Spleen (tissue), 11 donors: ENCODE results near the gene DIRAS1. TPM values are rescaled to one million over a fixed set of nuclear protein-coding genes. Genes with fewer than 3 reads are reported as not detected.

Experiments used
- DNase-seq: peaks from one replicate; pipeline ENCODE4 v3.0.0-alpha.2; 2020
- H3K27ac ChIP-seq, 8 donors: fragments of 200-600 bp; sonication (generic) in 7 of 8; 1 replicate in 4 of 8; 2 replicates in 4 of 8; pipeline versions ENCODE4 v1.5.0 to v1.8.0; 2016 to 2021; ENCODE audit warnings: inconsistent platforms in 4 of 8, mild to moderate bottlenecking in 4 of 8, moderate library complexity in 1 of 8
- H3K27me3 ChIP-seq, 7 donors: fragments of 200-600 bp; sonication (generic) in 6 of 7; replicated peaks in 1 of 7; 1 replicate in 4 of 7; 2 replicates in 3 of 7; pipeline versions ENCODE4 v1.5.0 to v1.8.0; 2016 to 2021; ENCODE audit warnings: inconsistent platforms in 3 of 7, mild to moderate bottlenecking in 1 of 7
- H3K36me3 ChIP-seq, 6 donors: fragments of 200-600 bp; sonication (generic) in 5 of 6; 1 replicate in 4 of 6; 2 replicates in 2 of 6; pipeline versions ENCODE4 v1.5.0 to v1.8.0; 2016 to 2021; ENCODE audit warnings: inconsistent platforms in 2 of 6
- H3K4me1 ChIP-seq, 6 donors: fragments of 200-600 bp; sonication (generic) in 5 of 6; 1 replicate in 3 of 6; 2 replicates in 3 of 6; pipeline versions ENCODE4 v1.5.0 to v1.8.0; 2016 to 2021; ENCODE audit warnings: inconsistent platforms in 3 of 6
- H3K4me3 ChIP-seq, 8 donors: fragments of 200-600 bp; sonication (generic) in 7 of 8; 1 replicate in 4 of 8; 2 replicates in 4 of 8; pipeline versions ENCODE4 v1.5.0 to v1.8.0; 2016 to 2021; ENCODE audit warnings: inconsistent platforms in 4 of 8, mild to moderate bottlenecking in 4 of 8, moderate library complexity in 2 of 8
- H3K9me3 ChIP-seq, 8 donors: fragments of 200-600 bp; sonication (generic) in 7 of 8; 1 replicate in 4 of 8; 2 replicates in 4 of 8; pipeline versions ENCODE4 v1.5.0 to v1.8.0; 2016 to 2021; ENCODE audit warnings: inconsistent platforms in 4 of 8
- CTCF ChIP-seq, 11 experiments: fragments of 200-600 bp in 7 of 11; fragments of 450-650 bp in 4 of 11; sonication (generic) in 4 of 11; IDR thresholded peaks in 8 of 11; conservative IDR thresholded peaks in 3 of 11; 1 replicate in 7 of 11; 2 replicates in 4 of 11; pipeline versions ENCODE4 v1.4.0 to v1.8.0; 2016 to 2021; ENCODE audit warnings: antibody characterized with exemption in 11 of 11, inconsistent platforms in 4 of 11, mild to moderate bottlenecking in 1 of 11
- POLR2A ChIP-seq, 3 donors: fragments of 450-650 bp; IDR thresholded peaks; one replicate each; pipeline ENCODE4 v1.5.1; 2017; ENCODE audit warnings: antibody characterized with exemption in 3 of 3, mild to moderate bottlenecking in 1 of 3
- POLR2AphosphoS5 ChIP-seq, 3 donors: sonication (generic); formaldehyde crosslinking; IDR thresholded peaks; one replicate each; pipeline ENCODE4 v1.5.1; 2017; ENCODE audit warnings: antibody characterized with exemption in 3 of 3
- WGBS, 5 donors: extraction: QIAGEN DNeasy Blood & Tissue Kit in 3 of 5; methylation state at CpG; one replicate each; pipeline versions ENCODE4 v1.1.5 to v1.1.7; 2013 to 2018; 5-methylcytosine and 5-hydroxymethylcytosine counted together
- intact Hi-C: fragments of 100-400 bp; cut with DNase I; formaldehyde crosslinking; loops from one replicate; pipeline ENCODE4 v1.15.0; 2023; ENCODE audit warnings: low total_unique reads
- polyA plus RNA-seq, 3 donors: library from polyadenylated mRNA; stranded (reverse); fragments of 200-250 nt; gene quantifications; one replicate each; pipeline ENCODE4 v1.2.1, GENCODE V29; 2013
- total RNA-seq, 7 donors: library from RNA; depleted of rRNA in 3 of 7; stranded (reverse); fragments of >200 nt in 3 of 7; fragmentation: NEBNext Ultra II Directional in 4 of 7; extraction: Animal tissue kit (Norgen Biotek cat#: 25700) in 4 of 7; gene quantifications; one replicate each; pipeline versions ENCODE4 v1.1.0 to v1.2.1, GENCODE V29; 2016 to 2021
- donor health status: healthy with polysubstance abuse.
- donor health status: DM: no; HTN: no; CAD: no; lungs with moderate emphysema.
- donor health status: DM: no; HTN: no; CAD: no.
- donor health status: Bipolar disorder and iron deficiency.
- donor health status: healthy.
- donor health status: DM: no; HTN: no; CAD: no.
- donor health status: DM: yes; HTN: yes; CAD: no.

The DIRAS1 gene
- total and polyA plus RNA-seq, 10 donors = 1.3 to 17.1 (median 3.5) TPM

GRCh38 chr19:2727640-2727944 is 6.4 kb upstream of the DIRAS1 start:
- 69 to 81% (median 76%) methylated on average over 8 to 16 of the region's 16 CpGs for WGBS, 5 donors
- intact Hi-C loops = no loop called here
- TF ChIP-seq CTCF (IDR thresholded peaks at IDR 0.05 in 8 of 11, conservative IDR thresholded peaks at IDR 0.05 in 3 of 11) (no peak), POLR2AphosphoS5 (IDR thresholded peaks at IDR 0.05) (no peak), POLR2A (IDR thresholded peaks at IDR 0.05) (no peak)

GRCh38 chr19:2726904-2727639 is 5.9 kb upstream of the DIRAS1 start:
- intact Hi-C loops = no loop called here
- no peak for DNase-seq
- Histone ChIP-seq H3K4me3 (peak overlapping the region in 1 of 8 donors; percentile 9), H3K36me3 (peaks cover 0 to 12% (median 6%) of the 10 kb centered on the region in 6 donors), H3K4me1 (peaks cover 0 to 39% (median 15%) of the 10 kb centered on the region in 6 donors), H3K27me3 (peaks cover 0 to 56% (median 8%) of the 10 kb centered on the region in 7 donors), H3K9me3 (no peaks in the 10 kb centered on the region), H3K27ac (peak overlapping the region in 1 of 8 donors; percentile 9)
- 18 to 28% (median 21%) methylated on average over 6 to 26 of the region's 26 CpGs for WGBS, 5 donors
- TF ChIP-seq CTCF (IDR thresholded peaks at IDR 0.05 in 8 of 11, conservative IDR thresholded peaks at IDR 0.05 in 3 of 11) = no peak
- TF ChIP-seq POLR2AphosphoS5 (IDR thresholded peaks at IDR 0.05) = peak in 1 of 3 donors; percentile 24

More at GRCh38 chr19:2727640-2727944, 6.4 kb upstream of the DIRAS1 start:
- no peak for DNase-seq
- H3K9me3 ChIP-seq = no peaks in the 10 kb centered on the region
- H3K27ac ChIP-seq = no peak overlapping the region
- peaks cover 0 to 17% (median 11%) of the 10 kb centered on the region in 6 donors for H3K36me3 ChIP-seq
- no peak overlapping the region for H3K4me3 ChIP-seq
- peaks cover 0 to 34% (median 12%) of the 10 kb centered on the region in 6 donors for H3K4me1 ChIP-seq
- H3K27me3 ChIP-seq = peaks cover 0 to 50% (median 3%) of the 10 kb centered on the region in 7 donors

- Histone ChIP-seq H3K4me1 (peaks cover 0 to 47% (median 21%) of the 10 kb centered on the region in 6 donors), H3K36me3 (peaks cover 0 to 4% (median 0%) of the 10 kb centered on the region in 6 donors), H3K27ac (peak overlapping the region in 1 of 8 donors; percentile 9), H3K27me3 (peaks cover 0 to 63% (median 14%) of the 10 kb centered on the region in 7 donors), H3K4me3 (peak overlapping the region in 1 of 8 donors; percentile 9), H3K9me3 (no peaks in the 10 kb centered on the region)
- no peak for DNase-seq
- TF ChIP-seq POLR2A (IDR thresholded peaks at IDR 0.05) (no peak), CTCF (IDR thresholded peaks at IDR 0.05 in 8 of 11, conservative IDR thresholded peaks at IDR 0.05 in 3 of 11) (no peak), POLR2AphosphoS5 (IDR thresholded peaks at IDR 0.05) (no peak)
- WGBS, 5 donors = 62 to 69% (median 67%) methylated on average over 13 to 15 of the region's 15 CpGs
- intact Hi-C loops = no loop called here
Observed at GRCh38 chr19:2726160-2726855, 5.1 kb upstream of the DIRAS1 start.

GRCh38 chr19:2724148-2724557 is 3.0 kb upstream of the DIRAS1 start:
- TF ChIP-seq POLR2A (IDR thresholded peaks at IDR 0.05) (no peak), CTCF (IDR thresholded peaks at IDR 0.05 in 8 of 11, conservative IDR thresholded peaks at IDR 0.05 in 3 of 11) (no peak), POLR2AphosphoS5 (IDR thresholded peaks at IDR 0.05) (no peak)
- peaks cover 0 to 66% (median 36%) of the 10 kb centered on the region in 6 donors for H3K4me1 ChIP-seq
- WGBS, 5 donors = 49 to 75% (median 63%) methylated on average over 4 to 7 of the region's 7 CpGs
- H3K27me3 ChIP-seq = peaks cover 0 to 84% (median 30%) of the 10 kb centered on the region in 7 donors
- H3K4me3 ChIP-seq = no peak overlapping the region
- no peak for DNase-seq
- H3K9me3 ChIP-seq = no peaks in the 10 kb centered on the region
- no peak overlapping the region for H3K27ac ChIP-seq
- intact Hi-C loops = no loop called here
- H3K36me3 ChIP-seq = no peaks in the 10 kb centered on the region
